Measurements from ENCODE around the gene ANKRD33. TPM values are rescaled to one million over a fixed set of nuclear protein-coding genes. Genes with fewer than 3 reads are reported as not detected.

Gene ANKRD33
- total RNA-seq, 1 donor from 2014 or later, result not detected

GRCh38 chr12:51938726-51939125 is 50.8 kb downstream of the ANKRD33 start:
- H3K4me1 Mint-ChIP-seq, result no peaks in the 10 kb centered on the region
- H3K9me3 Mint-ChIP-seq, result no peaks in the 10 kb centered on the region
- H3K27me3 Mint-ChIP-seq, result peaks cover 24% of the 10 kb centered on the region
- no peaks in the 10 kb centered on the region for H3K36me3 Mint-ChIP-seq (ENCODE audit: low read depth)
- DNase-seq, result no peak
- no peak overlapping the region for H3K4me3 Mint-ChIP-seq
- intact Hi-C loops (cut with micrococcal nuclease), result no loop called here
- no peak overlapping the region for H3K27ac Mint-ChIP-seq

GRCh38 chr12:51941011-51941581 is 53.2 kb downstream of the ANKRD33 start:
- H3K9me3 Mint-ChIP-seq, result peaks cover 7% of the 10 kb centered on the region
- intact Hi-C loops (cut with micrococcal nuclease), result no loop called here
- no peaks in the 10 kb centered on the region for H3K4me1 Mint-ChIP-seq
- H3K27ac Mint-ChIP-seq, result no peak overlapping the region
- peaks cover 21% of the 10 kb centered on the region for H3K27me3 Mint-ChIP-seq
- no peak for DNase-seq
- H3K36me3 Mint-ChIP-seq (ENCODE audit: low read depth), result no peaks in the 10 kb centered on the region
- H3K4me3 Mint-ChIP-seq, result no peak overlapping the region

Other genes starting within 250 kb of the ANKRD33 start
- gene FIGNL2, start 39.4 kb upstream of the ANKRD33 start, total RNA-seq, result 0.30 and 0.33 TPM in 2 replicates
- gene ACVRL1, start 19.4 kb downstream of the ANKRD33 start, total RNA-seq, result not detected in 2 replicates
- 7.1 and 8.1 TPM in 2 replicates for gene ACVR1B, start 63.6 kb downstream of the ANKRD33 start, total RNA-seq
- gene TAMALIN, start 118.8 kb downstream of the ANKRD33 start, total RNA-seq, result 10.4 and 12.4 TPM in 2 replicates
- 55.0 and 57.7 TPM in 2 replicates for gene NR4A1, start 163.3 kb downstream of the ANKRD33 start, total RNA-seq
- 51.2 and 61.4 TPM in 2 replicates for gene ATG101, start 181.9 kb downstream of the ANKRD33 start, total RNA-seq
- 0.19 TPM in 1 of 2 replicates, not detected in the other for gene SMIM41, start 191.6 kb downstream of the ANKRD33 start, total RNA-seq